K562 (cell line): ENCODE measurements around the gene NRARP. TPM values are rescaled to one million over a fixed set of nuclear protein-coding genes. Genes with fewer than 3 reads are reported as not detected.
"Not testable (repeated sequence)": the region's sequence is repeated elsewhere in the genome, so short reads cannot be mapped to it uniquely, and the experiment has no call there.

Source experiments
- ATAC-seq: fragments of 200-7000 bp; cut with Tn5 transposase; 3 replicates; pipeline ENCODE4 v1.9.1; 2020; ENCODE audit warnings: moderate library complexity
- BruUV-seq: library from RNA; stranded (reverse); fragments of 400-500 nt; replicated peaks from 2 replicates; lab custom pipeline; 2021; lab: Mats Ljungman, UMichigan
- CTCF ChIA-PET: fragments of 300-600 bp; formaldehyde crosslinking; extraction: SDS; loops from one replicate; lab custom pipeline; 2021; ENCODE audit warnings: low intra/inter-chr PET ratio; lab: Yijun Ruan, JAX
- POLR2A ChIA-PET: fragments of 300-600, 350-650 bp; sonication (Branson Sonifier 250); formaldehyde crosslinking; extraction: SDS; loops from one replicate; lab custom pipeline; 2021; ENCODE audit warnings: antibody characterized with exemption, inconsistent platforms; lab: Yijun Ruan, JAX
- DNase-seq, 4 experiments: peaks; one replicate each; pipeline versions ENCODE4 v3.0.0 to v3.0.0-alpha.2; 2011 to 2018; ENCODE audit warnings: low spot score in 3 of 4, mixed read lengths in 3 of 4; ENCODE audit errors: extremely low read depth in 1 of 4
- FAIRE-seq: peaks from 2 replicates; lab custom pipeline; 2011; peaks lifted over from hg19 to GRCh38; lab: Jason Lieb, UNC
- H2AFZ ChIP-seq: 2 replicates; pipeline ENCODE4 v1.6.0; 2011; ENCODE audit warnings: low read depth, low read length, control low read depth, inconsistent platforms
- H3K27ac ChIP-seq: fragments of 200-600 bp; 3 replicates; pipeline ENCODE4 v1.8.0; 2011; ENCODE audit warnings: low read depth, mild to moderate bottlenecking, control low read depth, inconsistent platforms, low read length, moderate library complexity, mixed read lengths; ENCODE audit errors: extremely low read depth
- H3K27me3 ChIP-seq, 2 experiments: fragments of 300-600 bp in 1 of 2; 2 replicates in 1 of 2; 3 replicates in 1 of 2; pipeline versions ENCODE4 v1.6.0 to v1.8.0; 2011; ENCODE audit warnings: inconsistent platforms in 2 of 2, low read length in 2 of 2, mild to moderate bottlenecking in 1 of 2, mixed read lengths in 1 of 2, moderate library complexity in 1 of 2; ENCODE audit not compliant: control insufficient read depth in 2 of 2, insufficient read depth in 2 of 2
- H3K36me3 ChIP-seq: fragments of 300-600 bp; 3 replicates; pipeline ENCODE4 v1.8.0; 2011; ENCODE audit warnings: mild to moderate bottlenecking, low read length, inconsistent platforms; ENCODE audit not compliant: control insufficient read depth, insufficient read depth
- H3K4me1 ChIP-seq, 2 experiments: fragments of 200-600 bp in 1 of 2; replicated peaks in 1 of 2; 2 replicates in 1 of 2; 3 replicates in 1 of 2; pipeline versions ENCODE4 v1.5.1 to v1.8.0; 2011; ENCODE audit warnings: inconsistent platforms in 2 of 2, low read length in 2 of 2, mild to moderate bottlenecking in 1 of 2, mixed read lengths in 1 of 2, moderate library complexity in 1 of 2; ENCODE audit not compliant: control insufficient read depth in 2 of 2, insufficient read depth in 2 of 2
- H3K4me2 ChIP-seq: 2 replicates; pipeline ENCODE4 v1.6.1; 2011; ENCODE audit warnings: low read length, control low read depth, inconsistent platforms, mixed read lengths; ENCODE audit not compliant: insufficient read depth
- H3K4me3 ChIP-seq: fragments of 200-600 bp; sonication (generic), shearing (Covaris generic); 2 replicates; pipeline ENCODE4 v1.5.1; 2016; ENCODE audit warnings: control low read depth, inconsistent platforms
- H3K79me2 ChIP-seq: fragments of 200-600 bp; 3 replicates; pipeline ENCODE4 v1.8.0; 2011; ENCODE audit warnings: low read length, inconsistent platforms; ENCODE audit not compliant: control insufficient read depth, insufficient read depth
- H3K9ac ChIP-seq, 2 experiments: 2 replicates each; pipeline versions ENCODE4 v1.6.0 to v1.6.1; 2011; ENCODE audit warnings: low read depth in 2 of 2, low read length in 2 of 2, control low read depth in 1 of 2, inconsistent platforms in 1 of 2, mild to moderate bottlenecking in 1 of 2, mixed read lengths in 1 of 2; ENCODE audit not compliant: insufficient read depth in 1 of 2
- H3K9me1 ChIP-seq: one replicate; pipeline ENCODE4 v1.6.0; 2011; ENCODE audit warnings: inconsistent platforms, mild to moderate bottlenecking, low read length, moderate library complexity; ENCODE audit not compliant: control insufficient read depth, insufficient read depth
- H3K9me3 ChIP-seq: replicated peaks from 2 replicates; pipeline ENCODE4 v1.5.1; 2011; ENCODE audit warnings: low read depth, low read length, inconsistent platforms; ENCODE audit not compliant: control insufficient read depth, insufficient read depth
- H4K20me1 ChIP-seq: replicated peaks from 2 replicates; pipeline ENCODE4 v1.6.1; 2011; ENCODE audit warnings: low read length, inconsistent platforms, mixed read lengths; ENCODE audit not compliant: control insufficient read depth, insufficient read depth
- CBX2 ChIP-seq: fragments of 200-600 bp; sonication (generic); IDR thresholded peaks from one replicate; pipeline ENCODE4 v1.6.1; 2012; ENCODE audit warnings: mild to moderate bottlenecking, low read length, inconsistent platforms; ENCODE audit not compliant: insufficient read depth, poor library complexity, severe bottlenecking
- RBFOX2 ChIP-seq: fragments of 200-400 bp; formaldehyde crosslinking; IDR thresholded peaks from 2 replicates; pipeline ENCODE4 v1.6.1; 2017; ENCODE audit warnings: low read depth, mild to moderate bottlenecking, low read length, moderate library complexity
- WGBS: fragments of 100-300 bp; shearing (Covaris generic); methylation state at CpG from one replicate; pipeline ENCODE4 v1.1.6; 2016; ENCODE audit warnings: low coverage, mixed read lengths; ENCODE audit not compliant: insufficient coverage; ENCODE audit errors: missing lambda C conversion rate; 5-methylcytosine and 5-hydroxymethylcytosine counted together
- in situ Hi-C: fragments of 300-500 bp; cut with MboI; formaldehyde crosslinking; loops from 4 replicates; pipeline ENCODE4 v1.15.0; 2018; ENCODE audit warnings: inconsistent platforms, mixed read lengths
- intact Hi-C: fragments of 100-400 bp; cut with micrococcal nuclease; formaldehyde crosslinking; loops from 2 replicates; pipeline ENCODE4 v1.14.2; 2022
- polyA plus RNA-seq, 8 experiments: library from polyadenylated mRNA; depleted of rRNA in 4 of 8; stranded (reverse) in 5 of 8; unstranded in 3 of 8; fragments of >200 nt; fragmentation: Nextera tagmentation in 2 of 8; fragmentation: Illumina TruSeq in 1 of 8; extraction: Ambion mirVana in 2 of 8; extraction: Trizol in 1 of 8; gene quantifications; 2 replicates each; pipeline versions ENCODE4 v1.2.1 to v1.2.3, GENCODE V29; 2011 to 2014; ENCODE audit warnings: inconsistent platforms in 1 of 8, missing spikeins in 1 of 8
- total RNA-seq, 7 experiments: library from RNA; depleted of rRNA in 6 of 7; stranded (reverse); fragments of >200 nt in 6 of 7; fragmentation: Illumina TruSeq in 2 of 7; extraction: Trizol in 2 of 7; gene quantifications; 2 replicates each; pipeline versions ENCODE4 v1.2.1 to v1.2.3, GENCODE V29; 2011 to 2021; ENCODE audit warnings: low replicate concordance in 1 of 7
- TF ChIP-seq, protein P1 (sequence below): fragments of 450-650 bp; IDR thresholded peaks from 2 replicates; pipeline ENCODE4 v1.6.1; 2014; ENCODE audit warnings: low read depth, mild to moderate bottlenecking, moderate library complexity, borderline replicate concordance
- TF ChIP-seq, protein P2 (sequence below): fragments of 250-450 bp; sonication (Bioruptor Pico); IDR thresholded peaks from 2 replicates; pipeline ENCODE4 v1.9.0; 2021; ENCODE audit warnings: mild to moderate bottlenecking, inconsistent platforms
- TF ChIP-seq, protein P3 (sequence below): sonication (generic); formaldehyde crosslinking; IDR thresholded peaks from 2 replicates; pipeline ENCODE4 v1.9.0; 2022; ENCODE audit warnings: mild to moderate bottlenecking, missing genetic modification reagents

NRARP gene
- total and polyA plus RNA-seq, 9 of the 15 experiments (the other 6 are each of a cell fraction or from before 2014, with no cell fraction given), result 2.0 to 24.5 (median 7.2) TPM; not detected in 2

DNA sequence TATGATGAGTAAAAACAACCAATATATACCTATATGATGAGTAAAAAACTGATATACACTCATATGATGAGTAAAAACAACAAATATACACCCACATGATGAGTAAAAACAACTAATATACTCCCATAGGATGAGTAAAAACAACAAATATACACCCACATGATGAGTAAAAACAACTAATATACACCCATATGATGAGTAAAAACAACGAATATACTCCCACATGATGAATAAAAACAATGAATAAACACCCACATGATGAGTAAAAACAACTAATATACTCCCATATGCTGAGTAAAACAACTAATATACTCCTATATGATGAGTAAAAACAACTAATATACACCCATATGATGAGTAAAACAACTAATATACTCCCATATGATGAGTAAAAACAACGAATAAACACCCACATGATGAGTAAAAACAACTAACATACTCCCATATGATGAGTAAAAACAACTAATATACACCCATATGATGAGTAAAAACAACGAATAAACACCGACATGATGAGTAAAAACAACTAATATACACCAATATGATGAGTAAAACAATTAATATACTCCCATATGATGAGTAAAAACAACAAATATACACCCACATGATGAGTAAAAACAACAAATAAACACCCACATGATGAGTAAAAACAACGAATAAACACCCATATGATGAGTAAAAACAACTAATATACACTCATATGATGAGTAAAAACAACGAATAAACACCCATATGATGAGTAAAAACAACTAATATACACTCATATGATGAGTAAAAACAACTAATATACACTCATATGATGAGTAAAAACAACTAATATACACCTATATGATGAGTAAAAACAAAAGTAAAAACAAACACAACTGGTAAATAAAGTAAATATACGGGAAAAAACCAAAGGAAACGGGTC is 25.8 kb upstream of the NRARP start:
- FAIRE-seq, result peak; percentile 75
- H4K20me1 ChIP-seq, H3K9me3 ChIP-seq, H3K4me3 ChIP-seq, H3K4me2 ChIP-seq, ATAC-seq, intact Hi-C loops, H3K9me1 ChIP-seq, H3K9ac ChIP-seq, H3K79me2 ChIP-seq, BruUV-seq, CTCF ChIA-PET, H3K27ac ChIP-seq, POLR2A ChIA-PET, in situ Hi-C loops, DNase-seq, H3K36me3 ChIP-seq, H3K4me1 ChIP-seq, H2AFZ ChIP-seq: not testable (repeated sequence)
- 22% methylated on average over 8 of the region's 8 CpGs for WGBS
- peak; percentile 90 for TF ChIP-seq CBX2
- peaks cover 13 to 30% of the 10 kb centered on the region in 2 experiments; a peak in 3 of 5 replicates for H3K27me3 ChIP-seq

DNA sequence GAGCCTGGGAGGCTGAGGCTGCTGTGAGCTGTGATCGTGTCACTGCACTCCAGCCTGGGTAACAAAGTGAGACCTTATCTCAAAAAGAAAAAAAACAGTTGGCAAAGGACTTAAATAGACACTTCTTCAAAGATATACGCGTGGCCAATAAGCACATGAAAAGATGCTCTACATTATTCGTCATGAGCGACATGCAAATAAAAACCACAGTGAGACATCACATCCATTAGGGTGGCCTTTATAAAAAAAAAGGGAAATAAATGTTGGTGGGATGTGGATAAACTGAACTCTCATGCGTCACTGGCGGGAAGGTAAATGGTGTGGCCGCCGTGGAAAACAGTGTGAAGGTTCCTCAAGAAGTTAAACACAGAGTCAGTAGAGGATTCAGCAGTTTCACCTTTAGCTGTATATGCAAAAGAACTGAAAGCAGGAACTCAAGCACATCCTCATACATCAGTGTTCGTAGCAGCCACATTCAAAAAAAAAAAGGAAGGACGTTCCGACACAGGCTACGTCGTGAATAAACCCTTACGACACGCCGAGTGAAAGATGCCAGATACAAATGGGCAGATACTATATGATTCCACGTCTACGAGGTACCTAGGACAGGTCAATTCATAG is 24.5 kb upstream of the NRARP start:
- DNase-seq, result no peak
- Histone ChIP-seq H3K9me1 (no peaks in the 10 kb centered on the region), H3K79me2 (no peaks in the 10 kb centered on the region), H2AFZ (no peak overlapping the region), H3K36me3 (no peaks in the 10 kb centered on the region), H3K4me1 (peaks cover 0 to 7% of the 10 kb centered on the region in 2 experiments; a peak in 1 of 5 replicates), H3K9me3 (no peaks in the 10 kb centered on the region; the same call in 1 of the 2 replicates), H3K27me3 (peaks cover 13 to 23% of the 10 kb centered on the region in 2 experiments; a peak in 3 of 5 replicates), H3K4me2 (no peak overlapping the region), H3K4me3 (no peak overlapping the region), H3K9ac (no peak overlapping the region), H4K20me1 (no peaks in the 10 kb centered on the region), H3K27ac (no peak overlapping the region)
- ATAC-seq, result no peak
- in situ Hi-C loops, result no loop called here
- ChIA-PET POLR2A (no interaction called here), CTCF (no interaction called here)
- FAIRE-seq, result no peak
- intact Hi-C loops, result no loop called here
- no TSS peak for BruUV-seq
- WGBS, result 46% methylated on average over 17 of the region's 19 CpGs
- TF ChIP-seq, protein P1, sequence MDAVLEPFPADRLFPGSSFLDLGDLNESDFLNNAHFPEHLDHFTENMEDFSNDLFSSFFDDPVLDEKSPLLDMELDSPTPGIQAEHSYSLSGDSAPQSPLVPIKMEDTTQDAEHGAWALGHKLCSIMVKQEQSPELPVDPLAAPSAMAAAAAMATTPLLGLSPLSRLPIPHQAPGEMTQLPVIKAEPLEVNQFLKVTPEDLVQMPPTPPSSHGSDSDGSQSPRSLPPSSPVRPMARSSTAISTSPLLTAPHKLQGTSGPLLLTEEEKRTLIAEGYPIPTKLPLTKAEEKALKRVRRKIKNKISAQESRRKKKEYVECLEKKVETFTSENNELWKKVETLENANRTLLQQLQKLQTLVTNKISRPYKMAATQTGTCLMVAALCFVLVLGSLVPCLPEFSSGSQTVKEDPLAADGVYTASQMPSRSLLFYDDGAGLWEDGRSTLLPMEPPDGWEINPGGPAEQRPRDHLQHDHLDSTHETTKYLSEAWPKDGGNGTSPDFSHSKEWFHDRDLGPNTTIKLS, result no peak
- TF ChIP-seq, protein P2, sequence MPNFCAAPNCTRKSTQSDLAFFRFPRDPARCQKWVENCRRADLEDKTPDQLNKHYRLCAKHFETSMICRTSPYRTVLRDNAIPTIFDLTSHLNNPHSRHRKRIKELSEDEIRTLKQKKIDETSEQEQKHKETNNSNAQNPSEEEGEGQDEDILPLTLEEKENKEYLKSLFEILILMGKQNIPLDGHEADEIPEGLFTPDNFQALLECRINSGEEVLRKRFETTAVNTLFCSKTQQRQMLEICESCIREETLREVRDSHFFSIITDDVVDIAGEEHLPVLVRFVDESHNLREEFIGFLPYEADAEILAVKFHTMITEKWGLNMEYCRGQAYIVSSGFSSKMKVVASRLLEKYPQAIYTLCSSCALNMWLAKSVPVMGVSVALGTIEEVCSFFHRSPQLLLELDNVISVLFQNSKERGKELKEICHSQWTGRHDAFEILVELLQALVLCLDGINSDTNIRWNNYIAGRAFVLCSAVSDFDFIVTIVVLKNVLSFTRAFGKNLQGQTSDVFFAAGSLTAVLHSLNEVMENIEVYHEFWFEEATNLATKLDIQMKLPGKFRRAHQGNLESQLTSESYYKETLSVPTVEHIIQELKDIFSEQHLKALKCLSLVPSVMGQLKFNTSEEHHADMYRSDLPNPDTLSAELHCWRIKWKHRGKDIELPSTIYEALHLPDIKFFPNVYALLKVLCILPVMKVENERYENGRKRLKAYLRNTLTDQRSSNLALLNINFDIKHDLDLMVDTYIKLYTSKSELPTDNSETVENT, result no peak
- TF ChIP-seq, protein P3, sequence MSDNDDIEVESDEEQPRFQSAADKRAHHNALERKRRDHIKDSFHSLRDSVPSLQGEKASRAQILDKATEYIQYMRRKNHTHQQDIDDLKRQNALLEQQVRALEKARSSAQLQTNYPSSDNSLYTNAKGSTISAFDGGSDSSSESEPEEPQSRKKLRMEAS, result no peak
- TF ChIP-seq RBFOX2, result no peak
